NT2/D1 (cell line): ENCODE measurements around the gene PARD6G.
A peak's percentile ranks its signal among the peaks of the same experiment; 100 is the strongest.

Experiments
- DNase-seq: peaks from one replicate; pipeline ENCODE4 v3.0.0-alpha.2; 2011; ENCODE audit warnings: low read depth, low spot score
- H3K27me3 ChIP-seq: 2 replicates; pipeline ENCODE4 v1.6.0; 2011; ENCODE audit warnings: mild to moderate bottlenecking; ENCODE audit not compliant: insufficient read length, insufficient read depth
- H3K36me3 ChIP-seq: 2 replicates; pipeline ENCODE4 v1.6.1; 2011; ENCODE audit warnings: mild to moderate bottlenecking, low read length, mixed read lengths; ENCODE audit not compliant: insufficient read depth, insufficient read length
- H3K4me1 ChIP-seq: 2 replicates; pipeline ENCODE4 v1.5.1; 2011; ENCODE audit not compliant: insufficient read depth, insufficient read length
- H3K4me3 ChIP-seq: 2 replicates; pipeline ENCODE4 v1.5.1; 2011; ENCODE audit warnings: low read depth; ENCODE audit not compliant: insufficient read length
- H3K9ac ChIP-seq: 2 replicates; pipeline ENCODE4 v1.6.0; 2011; ENCODE audit warnings: low read depth; ENCODE audit not compliant: insufficient read length
- H3K9me3 ChIP-seq: 2 replicates; pipeline ENCODE4 v1.5.1; 2011; ENCODE audit warnings: mild to moderate bottlenecking, low read length; ENCODE audit not compliant: insufficient read depth
- SUZ12 ChIP-seq: IDR thresholded peaks from 2 replicates; pipeline ENCODE4 v1.6.1; 2011; ENCODE audit not compliant: insufficient read length, insufficient read depth; ENCODE audit errors: extremely low read depth
- YY1 ChIP-seq: IDR thresholded peaks from 2 replicates; pipeline ENCODE4 v1.6.1; 2011; ENCODE audit not compliant: insufficient read length, insufficient read depth
- ZNF274 ChIP-seq: IDR thresholded peaks from 2 replicates; pipeline ENCODE4 v1.6.1; 2011; ENCODE audit warnings: mild to moderate bottlenecking, low read depth, low read length

Gene PARD6G

DNA sequence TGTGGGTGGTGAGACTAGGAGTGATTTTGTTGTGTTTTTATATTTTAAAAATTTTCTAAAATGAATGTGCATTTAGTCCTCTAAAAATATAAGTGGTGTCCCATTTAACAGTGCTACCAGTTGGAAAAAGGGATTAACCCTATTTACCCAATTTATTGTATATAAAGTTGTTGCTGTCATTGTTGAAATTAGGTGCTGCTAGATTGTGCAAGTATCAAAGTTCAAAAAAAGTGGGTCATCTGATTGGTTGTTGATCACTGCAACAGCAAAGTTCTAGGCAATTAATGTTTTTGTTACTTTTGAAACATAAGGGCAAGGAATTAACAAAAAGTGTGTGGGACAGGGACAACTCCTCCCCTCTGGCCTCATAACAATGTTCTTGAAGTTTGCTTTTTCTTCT lies 97.6 kb downstream of the PARD6G start:
- no peak overlapping the region for H3K9ac ChIP-seq
- H3K4me1 ChIP-seq: no peaks in the 10 kb centered on the region
- peaks cover 15% of the 10 kb centered on the region for H3K27me3 ChIP-seq
- DNase-seq: no peak
- H3K4me3 ChIP-seq: no peak overlapping the region
- H3K9me3 ChIP-seq: no peaks in the 10 kb centered on the region
- no peak for TF ChIP-seq SUZ12
- TF ChIP-seq YY1: no peak
- no peak for TF ChIP-seq ZNF274
- peaks cover 39% of the 10 kb centered on the region for H3K36me3 ChIP-seq

DNA sequence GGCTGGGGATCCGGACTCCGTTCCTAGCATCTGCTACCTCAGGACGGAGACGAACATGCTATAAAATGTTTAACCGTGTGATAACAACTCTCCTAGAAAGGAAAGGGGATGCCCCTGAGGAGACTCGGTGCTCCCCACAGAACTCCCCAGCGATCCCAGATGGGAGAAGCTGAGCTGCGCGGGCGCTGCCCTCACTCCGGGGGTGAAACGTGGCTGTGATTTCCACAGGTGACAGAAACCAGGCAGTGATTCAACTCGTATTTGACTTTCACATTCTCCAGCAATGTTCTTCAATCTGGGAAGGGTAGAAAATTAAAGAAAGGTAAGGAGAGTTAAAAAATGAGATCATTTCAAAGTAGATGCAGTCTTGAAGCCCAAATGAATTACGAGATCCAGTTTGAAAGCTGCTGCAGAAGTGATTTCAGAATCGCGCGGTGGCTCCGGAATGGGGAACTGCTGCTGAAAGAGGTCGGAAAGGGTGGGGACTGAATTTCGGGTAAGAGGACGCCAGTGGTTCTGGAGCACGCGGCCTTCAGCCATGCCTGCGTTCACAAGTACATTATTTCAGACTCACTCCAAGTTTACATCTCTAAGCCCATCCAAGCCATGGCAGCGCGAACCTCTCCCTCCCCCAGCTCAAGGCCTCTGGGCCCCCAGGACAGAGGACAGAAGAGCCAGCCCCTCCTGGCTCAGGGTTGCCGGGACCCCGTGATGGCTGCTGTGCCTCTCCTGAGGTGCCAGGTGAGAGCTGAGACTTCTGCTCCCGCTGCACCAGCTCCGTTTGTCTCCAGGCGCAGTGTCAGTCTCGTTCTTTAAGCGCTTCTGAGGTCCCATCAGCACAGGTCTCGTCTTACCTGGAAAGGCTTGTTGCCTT lies 98.8 kb downstream of the PARD6G start:
- DNase-seq: no peak
- TF ChIP-seq YY1 (no peak), ZNF274 (no peak), SUZ12 (no peak)
- H3K4me1 ChIP-seq: no peaks in the 10 kb centered on the region
- no peaks in the 10 kb centered on the region for H3K9me3 ChIP-seq
- H3K4me3 ChIP-seq: peak overlapping the region; percentile 89
- H3K36me3 ChIP-seq: peaks cover 28% of the 10 kb centered on the region
- H3K9ac ChIP-seq: peak overlapping the region; percentile 96
- H3K27me3 ChIP-seq: peaks cover 15% of the 10 kb centered on the region

DNA sequence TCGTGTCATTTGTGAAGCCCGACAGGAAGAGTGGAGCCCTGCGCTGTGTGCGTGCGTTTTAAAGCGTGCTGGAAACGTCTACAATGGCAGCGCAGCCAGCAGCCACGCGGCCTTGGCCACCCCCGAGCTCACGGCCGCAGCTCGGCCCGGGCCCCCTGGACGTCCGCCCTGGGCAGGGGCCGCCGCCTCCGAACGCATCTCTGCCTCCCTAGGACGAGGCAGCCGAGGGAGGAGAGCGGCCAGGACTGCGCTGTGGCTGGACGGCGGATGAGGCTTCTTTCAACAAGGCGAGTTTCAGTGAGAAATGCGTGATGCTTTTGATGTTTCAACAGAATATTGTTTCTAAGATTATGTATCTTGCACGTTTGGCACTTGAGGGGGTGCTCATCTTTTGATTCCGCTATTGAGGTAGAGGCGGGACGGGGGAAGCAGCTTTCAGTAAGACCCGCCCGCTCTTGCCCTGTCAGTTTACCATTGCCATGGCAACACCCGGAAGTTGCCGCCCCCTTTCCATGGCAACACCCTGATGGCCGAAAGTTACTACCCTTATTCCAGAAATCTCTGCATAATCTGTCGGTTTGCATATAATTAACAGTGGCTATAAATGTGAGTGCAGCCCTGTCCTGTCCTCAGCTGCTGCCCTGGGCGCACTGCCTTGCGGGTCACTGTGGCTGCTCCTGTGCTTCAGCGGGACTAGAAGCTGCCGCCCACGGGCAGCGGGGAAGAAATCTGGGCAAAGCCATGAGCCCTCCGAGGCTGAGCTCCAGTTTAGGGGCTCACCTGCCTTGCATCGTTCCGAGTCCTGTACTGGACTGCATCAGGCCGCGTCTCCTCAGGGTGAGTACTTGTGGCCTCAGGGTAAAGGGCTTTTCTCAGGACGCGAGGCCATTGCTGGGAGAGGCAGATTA lies 99.6 kb downstream of the PARD6G start:
- H3K4me1 ChIP-seq: no peaks in the 10 kb centered on the region
- H3K27me3 ChIP-seq: peaks cover 15% of the 10 kb centered on the region
- H3K4me3 ChIP-seq: peak overlapping the region; percentile 89
- peak; percentile 50 for DNase-seq
- H3K36me3 ChIP-seq: peaks cover 27% of the 10 kb centered on the region
- TF ChIP-seq YY1 (no peak), SUZ12 (no peak), ZNF274 (no peak)
- peak overlapping the region; percentile 96 for H3K9ac ChIP-seq
- H3K9me3 ChIP-seq: no peaks in the 10 kb centered on the region

DNA sequence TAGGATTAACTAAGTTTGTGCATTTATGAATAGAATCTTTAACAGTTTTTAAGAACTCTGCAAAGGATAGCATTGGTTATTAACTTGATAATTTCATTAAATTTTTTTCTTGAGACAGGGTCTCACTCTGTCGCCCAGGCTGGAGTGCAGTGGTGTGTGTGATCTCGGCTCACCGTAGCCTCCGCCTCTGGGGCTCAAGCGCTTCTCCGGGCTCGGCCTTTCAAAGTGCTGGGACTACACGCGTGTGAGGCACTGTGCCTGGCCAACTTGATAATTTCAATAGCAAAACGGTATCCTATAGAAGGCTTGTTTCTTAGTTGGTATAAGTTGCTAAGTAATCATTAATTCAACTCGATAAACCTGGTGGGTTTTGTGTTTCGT lies 100.3 kb downstream of the PARD6G start:
- Histone ChIP-seq H3K9me3 (no peaks in the 10 kb centered on the region), H3K4me3 (peak overlapping the region; percentile 89), H3K9ac (peak overlapping the region; percentile 96), H3K4me1 (no peaks in the 10 kb centered on the region), H3K27me3 (peaks cover 15% of the 10 kb centered on the region), H3K36me3 (peaks cover 27% of the 10 kb centered on the region)
- no peak for DNase-seq
- no peak for TF ChIP-seq ZNF274
- TF ChIP-seq SUZ12: no peak
- TF ChIP-seq YY1: no peak

DNA sequence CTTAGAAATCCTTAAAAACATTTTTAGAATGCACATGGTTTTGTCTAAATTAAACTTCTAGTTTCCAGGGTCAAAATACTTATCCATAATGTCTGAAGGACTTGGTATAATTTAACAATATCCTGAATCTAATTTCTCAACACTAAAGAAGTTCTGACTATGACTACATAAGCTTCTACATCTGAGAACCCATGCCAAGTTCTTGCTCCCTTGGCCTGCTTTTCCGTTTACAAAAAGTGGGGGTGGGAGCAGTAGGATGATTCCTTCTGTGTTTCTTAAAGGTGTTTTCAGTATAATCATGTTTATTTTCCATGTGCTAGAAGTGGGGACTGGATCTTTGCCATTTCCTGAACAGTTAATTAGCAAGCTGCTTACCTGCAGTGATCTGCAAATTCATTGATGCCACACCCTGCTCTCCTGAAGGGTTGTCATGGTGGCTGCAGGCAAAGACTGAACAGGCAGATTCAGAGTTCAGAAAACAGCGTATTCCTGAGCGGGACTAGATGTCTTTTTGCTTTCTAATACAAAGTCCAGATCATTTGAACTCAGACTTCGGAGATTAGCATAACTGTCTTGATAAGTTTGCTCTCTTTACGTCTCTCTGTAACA lies 102.0 kb downstream of the PARD6G start:
- Histone ChIP-seq H3K9me3 (no peaks in the 10 kb centered on the region), H3K4me3 (no peak overlapping the region), H3K4me1 (no peaks in the 10 kb centered on the region), H3K9ac (no peak overlapping the region), H3K36me3 (peaks cover 21% of the 10 kb centered on the region), H3K27me3 (peaks cover 15% of the 10 kb centered on the region)
- DNase-seq: no peak
- TF ChIP-seq YY1: no peak
- TF ChIP-seq ZNF274: no peak
- no peak for TF ChIP-seq SUZ12

DNA sequence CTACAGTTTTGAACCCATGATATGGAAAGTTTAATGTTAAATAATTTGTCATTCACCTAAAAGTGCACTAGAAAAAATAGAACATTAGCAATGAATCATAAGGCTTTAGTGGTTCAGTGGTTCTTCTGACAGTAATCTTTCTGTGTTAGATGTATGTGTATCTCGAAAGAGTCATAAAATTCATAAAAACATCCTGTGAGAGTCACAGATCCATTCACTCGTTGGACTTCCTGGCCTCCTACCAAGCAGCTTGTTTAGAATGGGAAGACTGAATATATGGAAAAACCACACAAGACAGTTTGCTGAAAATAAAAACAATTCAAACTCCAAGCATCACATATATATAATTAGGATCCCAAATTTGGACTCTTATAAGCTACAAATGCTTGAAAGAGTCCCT lies 103.4 kb downstream of the PARD6G start:
- Histone ChIP-seq H3K9ac (no peak overlapping the region), H3K36me3 (peaks cover 21% of the 10 kb centered on the region)
- no peak for TF ChIP-seq SUZ12
- TF ChIP-seq YY1: no peak
- no peak for TF ChIP-seq ZNF274

More for the DNA sequence above, 103.4 kb downstream of the PARD6G start:
- no peaks in the 10 kb centered on the region for H3K9me3 ChIP-seq
- no peaks in the 10 kb centered on the region for H3K4me1 ChIP-seq
- DNase-seq: no peak
- no peak overlapping the region for H3K4me3 ChIP-seq
- H3K27me3 ChIP-seq: peaks cover 15% of the 10 kb centered on the region
